ENCODE data around the gene SLC1A7.

The SLC1A7 gene

GRCh38 chr1:53111693-53112092 lies 30.7 kb downstream of the SLC1A7 start:
- H3K4me2 ChIP-seq (ENCODE audit: low read length), result no peak overlapping the region
- peaks cover 16% of the 10 kb centered on the region for H3K27me3 ChIP-seq (ENCODE audit: control insufficient read depth, insufficient read depth, low read length)
- peaks cover 14% of the 10 kb centered on the region for H3K4me1 ChIP-seq (ENCODE audit: control insufficient read depth, insufficient read depth, low read length)
- peaks cover 7% of the 10 kb centered on the region for H3K9me3 ChIP-seq (replicated peaks; ENCODE audit: low read length)
- no peaks in the 10 kb centered on the region for H3K36me3 ChIP-seq (ENCODE audit: insufficient read depth, low read length)
- no peak overlapping the region for H3K4me3 ChIP-seq (ENCODE audit: low read length)
- no peak overlapping the region for H3K9ac ChIP-seq (ENCODE audit: low read depth, low read length)

DNA sequence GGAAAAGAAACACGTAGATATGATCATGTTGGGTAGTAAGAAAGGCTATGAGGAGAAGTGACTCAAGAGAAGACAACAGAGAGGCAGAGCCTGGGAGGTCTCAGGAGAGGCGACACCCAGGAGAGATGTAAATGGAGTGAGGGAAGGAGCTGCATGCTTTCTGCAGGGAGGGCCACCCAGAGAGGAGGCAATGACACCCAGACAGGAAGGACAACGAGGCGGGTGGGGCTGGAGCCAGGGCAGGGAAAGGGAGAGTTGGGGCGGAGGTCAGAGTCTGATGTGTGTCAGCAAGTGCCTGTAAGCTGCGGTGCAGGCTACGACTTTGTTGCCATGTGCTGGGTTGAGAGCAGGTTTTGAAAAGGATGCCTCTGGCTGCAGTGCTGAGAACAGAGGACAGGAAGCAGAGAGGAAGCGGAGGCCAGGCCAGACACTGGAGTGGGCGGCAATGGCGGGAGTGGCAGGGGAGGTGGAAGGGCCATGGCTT lies 31.3 kb downstream of the SLC1A7 start:
- Histone ChIP-seq H3K27me3 (ENCODE audit: control insufficient read depth, insufficient read depth, low read length) (peaks cover 16% of the 10 kb centered on the region), H3K4me2 (ENCODE audit: low read length) (no peak overlapping the region), H3K36me3 (ENCODE audit: insufficient read depth, low read length) (no peaks in the 10 kb centered on the region), H3K9me3 (replicated peaks; ENCODE audit: low read length) (peaks cover 7% of the 10 kb centered on the region), H3K4me3 (ENCODE audit: low read length) (no peak overlapping the region), H3K9ac (ENCODE audit: low read depth, low read length) (no peak overlapping the region), H3K4me1 (ENCODE audit: control insufficient read depth, insufficient read depth, low read length) (peaks cover 14% of the 10 kb centered on the region)

DNA sequence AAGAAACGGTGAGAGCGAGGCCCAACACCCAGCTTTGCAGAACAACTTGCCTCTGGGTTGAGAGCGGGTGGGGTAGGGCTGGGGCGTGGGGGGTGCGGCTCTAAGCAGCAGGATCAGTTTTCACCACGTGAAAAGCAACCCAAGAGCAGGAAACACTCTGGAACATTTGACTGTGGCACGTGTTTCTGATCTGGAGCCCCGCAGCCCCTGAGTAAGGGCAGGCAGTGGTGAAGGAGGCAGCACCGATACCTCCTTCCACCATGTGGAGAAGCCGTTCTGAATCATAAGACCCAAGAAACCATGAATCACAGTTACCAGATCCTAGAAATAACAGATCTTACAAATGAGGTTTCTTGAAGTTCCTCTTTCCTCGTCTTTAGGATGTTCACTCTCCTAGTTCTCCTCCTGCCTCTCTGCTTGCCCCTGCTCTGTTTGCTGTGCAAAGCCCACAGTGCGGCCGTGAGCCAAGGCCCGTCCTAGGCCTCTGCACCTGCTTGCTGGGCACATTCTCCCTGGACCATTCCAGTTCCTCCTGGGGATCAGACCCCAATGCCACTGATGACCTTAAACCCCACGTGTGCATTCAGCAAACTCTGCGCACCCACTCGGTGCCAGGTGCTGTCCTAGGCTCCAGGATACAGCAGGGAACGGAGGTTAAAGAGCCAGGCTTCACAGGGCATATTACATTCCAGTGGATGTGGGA lies 31.9 kb downstream of the SLC1A7 start:
- Histone ChIP-seq H3K9ac (ENCODE audit: low read depth, low read length) (no peak overlapping the region), H3K36me3 (ENCODE audit: insufficient read depth, low read length) (no peaks in the 10 kb centered on the region), H3K4me3 (ENCODE audit: low read length) (no peak overlapping the region), H3K4me2 (ENCODE audit: low read length) (no peak overlapping the region), H3K27me3 (ENCODE audit: control insufficient read depth, insufficient read depth, low read length) (peaks cover 16% of the 10 kb centered on the region), H3K4me1 (ENCODE audit: control insufficient read depth, insufficient read depth, low read length) (peaks cover 14% of the 10 kb centered on the region), H3K9me3 (replicated peaks; ENCODE audit: low read length) (peaks cover 7% of the 10 kb centered on the region)

GRCh38 chr1:53108646-53109580 lies 33.5 kb downstream of the SLC1A7 start:
- Histone ChIP-seq H3K4me1 (ENCODE audit: control insufficient read depth, insufficient read depth, low read length) (peaks cover 14% of the 10 kb centered on the region), H3K4me2 (ENCODE audit: low read length) (no peak overlapping the region), H3K36me3 (ENCODE audit: insufficient read depth, low read length) (no peaks in the 10 kb centered on the region), H3K9ac (ENCODE audit: low read depth, low read length) (no peak overlapping the region), H3K27me3 (ENCODE audit: control insufficient read depth, insufficient read depth, low read length) (peaks cover 21% of the 10 kb centered on the region), H3K9me3 (replicated peaks; ENCODE audit: low read length) (peaks cover 7% of the 10 kb centered on the region), H3K4me3 (ENCODE audit: low read length) (no peak overlapping the region)

DNA sequence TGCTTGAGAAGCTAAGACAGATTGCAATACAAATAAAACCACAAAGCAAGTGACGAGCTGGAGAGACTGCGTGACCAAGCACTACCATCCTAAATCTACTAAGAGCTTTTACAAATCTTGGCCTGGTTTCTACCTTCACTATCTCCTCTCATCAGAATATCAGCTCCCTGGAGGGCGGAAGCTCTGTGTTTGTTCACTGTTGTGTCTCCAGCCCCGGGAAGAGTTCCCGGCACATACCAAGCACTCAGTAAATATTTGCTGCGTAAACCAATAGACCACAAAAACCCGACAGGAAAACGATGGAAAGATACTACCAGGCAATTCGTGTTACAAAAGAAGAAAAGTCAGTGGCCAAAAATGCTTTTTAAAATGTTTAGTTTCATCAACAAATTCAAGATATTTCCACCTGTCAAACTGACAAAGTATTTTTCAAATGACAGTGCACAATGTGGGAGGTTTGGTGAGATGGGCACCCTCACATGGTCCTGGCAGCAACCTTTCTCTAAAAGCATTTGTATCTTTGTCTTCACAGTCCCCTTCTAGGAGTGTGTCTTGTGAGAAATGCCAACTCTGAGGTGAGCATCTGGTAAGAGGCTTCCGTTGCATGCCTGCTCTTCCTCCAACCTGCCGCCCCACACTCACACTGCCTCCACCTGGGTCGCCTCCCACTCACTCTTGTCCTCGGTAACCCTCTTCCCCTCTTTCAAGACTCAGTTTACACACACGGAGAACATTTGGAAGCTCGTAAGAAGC lies 34.7 kb downstream of the SLC1A7 start:
- H3K27me3 ChIP-seq (ENCODE audit: control insufficient read depth, insufficient read depth, low read length), result peaks cover 21% of the 10 kb centered on the region
- no peak overlapping the region for H3K9ac ChIP-seq (ENCODE audit: low read depth, low read length)
- H3K4me3 ChIP-seq (ENCODE audit: low read length), result no peak overlapping the region
- H3K9me3 ChIP-seq (replicated peaks; ENCODE audit: low read length), result peaks cover 7% of the 10 kb centered on the region
- H3K4me1 ChIP-seq (ENCODE audit: control insufficient read depth, insufficient read depth, low read length), result peaks cover 13% of the 10 kb centered on the region
- no peaks in the 10 kb centered on the region for H3K36me3 ChIP-seq (ENCODE audit: insufficient read depth, low read length)
- H3K4me2 ChIP-seq (ENCODE audit: low read length), result no peak overlapping the region

DNA sequence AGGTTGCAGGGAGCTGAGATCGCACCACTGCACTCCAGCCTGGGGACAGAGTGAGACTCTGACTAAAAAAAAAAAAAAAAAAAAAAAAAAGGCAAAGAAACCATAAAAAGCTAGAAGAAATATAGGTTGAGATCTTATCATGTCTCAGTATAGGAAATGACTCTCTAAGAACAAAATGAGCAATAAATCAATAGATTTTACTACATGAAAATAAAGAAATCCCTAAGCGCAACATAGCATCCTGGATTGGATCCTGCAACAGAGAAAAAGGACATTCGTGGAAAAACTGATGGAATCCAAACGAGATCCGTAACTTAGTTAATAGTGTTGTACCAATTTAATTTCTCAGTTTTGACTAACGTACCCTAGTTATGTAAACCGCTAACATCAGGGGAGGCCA lies 35.3 kb downstream of the SLC1A7 start:
- no peaks in the 10 kb centered on the region for H3K36me3 ChIP-seq (ENCODE audit: insufficient read depth, low read length)
- H3K4me2 ChIP-seq (ENCODE audit: low read length), result no peak overlapping the region
- H3K27me3 ChIP-seq (ENCODE audit: control insufficient read depth, insufficient read depth, low read length), result peaks cover 21% of the 10 kb centered on the region
- H3K9ac ChIP-seq (ENCODE audit: low read depth, low read length), result no peak overlapping the region
- H3K4me3 ChIP-seq (ENCODE audit: low read length), result no peak overlapping the region
- H3K9me3 ChIP-seq (replicated peaks; ENCODE audit: low read length), result peaks cover 5% of the 10 kb centered on the region
- H3K4me1 ChIP-seq (ENCODE audit: control insufficient read depth, insufficient read depth, low read length), result peaks cover 11% of the 10 kb centered on the region

DNA sequence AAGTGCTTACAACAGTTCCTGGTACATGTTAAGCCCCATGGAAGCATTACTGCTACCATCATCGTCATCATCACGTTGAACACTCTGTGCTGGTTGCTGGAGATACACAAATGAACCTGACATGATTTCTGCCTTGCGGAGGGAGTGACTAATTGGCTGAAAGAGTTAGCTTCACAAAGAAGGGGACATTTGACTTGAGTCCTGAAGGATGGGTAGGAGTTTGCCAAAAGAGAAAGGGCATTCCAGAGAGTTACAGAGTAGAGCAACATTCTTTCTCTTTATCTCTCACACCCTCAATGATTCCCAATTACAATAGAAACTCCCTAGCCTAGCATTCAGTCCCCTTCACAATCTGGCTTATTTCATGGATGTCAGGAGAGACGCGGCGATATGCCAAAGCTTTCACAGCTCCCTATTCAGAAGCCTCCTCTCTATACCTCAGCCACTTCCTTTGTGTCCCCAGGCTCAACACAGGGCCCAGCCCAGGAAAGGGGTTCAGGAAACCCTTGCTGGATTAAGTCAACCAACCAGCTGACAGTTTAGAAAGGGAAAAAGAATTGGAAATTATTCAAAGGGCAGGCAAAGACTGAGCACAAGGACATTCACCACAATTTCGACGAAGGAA lies 38.0 kb downstream of the SLC1A7 start:
- Histone ChIP-seq H3K9ac (ENCODE audit: low read depth, low read length) (no peak overlapping the region), H3K4me1 (ENCODE audit: control insufficient read depth, insufficient read depth, low read length) (no peaks in the 10 kb centered on the region), H3K4me3 (ENCODE audit: low read length) (no peak overlapping the region), H3K27me3 (ENCODE audit: control insufficient read depth, insufficient read depth, low read length) (peaks cover 19% of the 10 kb centered on the region), H3K9me3 (replicated peaks; ENCODE audit: low read length) (peaks cover 8% of the 10 kb centered on the region), H3K4me2 (ENCODE audit: low read length) (no peak overlapping the region), H3K36me3 (ENCODE audit: insufficient read depth, low read length) (no peaks in the 10 kb centered on the region)

GRCh38 chr1:53094533-53094919 lies 47.9 kb downstream of the SLC1A7 start:
- Histone ChIP-seq H3K9ac (ENCODE audit: low read depth, low read length) (no peak overlapping the region), H3K9me3 (replicated peaks; ENCODE audit: low read length) (peaks cover 10% of the 10 kb centered on the region), H3K36me3 (ENCODE audit: insufficient read depth, low read length) (no peaks in the 10 kb centered on the region), H3K4me3 (ENCODE audit: low read length) (no peak overlapping the region), H3K4me2 (ENCODE audit: low read length) (no peak overlapping the region), H3K4me1 (ENCODE audit: control insufficient read depth, insufficient read depth, low read length) (no peaks in the 10 kb centered on the region), H3K27me3 (ENCODE audit: control insufficient read depth, insufficient read depth, low read length) (peaks cover 4% of the 10 kb centered on the region)

GRCh38 chr1:53093778-53094532 lies 48.5 kb downstream of the SLC1A7 start:
- H3K9me3 ChIP-seq (replicated peaks; ENCODE audit: low read length), result peaks cover 7% of the 10 kb centered on the region
- no peak overlapping the region for H3K4me3 ChIP-seq (ENCODE audit: low read length)
- peaks cover 4% of the 10 kb centered on the region for H3K27me3 ChIP-seq (ENCODE audit: control insufficient read depth, insufficient read depth, low read length)
- H3K9ac ChIP-seq (ENCODE audit: low read depth, low read length), result no peak overlapping the region
- no peaks in the 10 kb centered on the region for H3K36me3 ChIP-seq (ENCODE audit: insufficient read depth, low read length)
- H3K4me1 ChIP-seq (ENCODE audit: control insufficient read depth, insufficient read depth, low read length), result no peaks in the 10 kb centered on the region
- H3K4me2 ChIP-seq (ENCODE audit: low read length), result no peak overlapping the region

- Histone ChIP-seq H3K4me2 (ENCODE audit: low read length) (no peak overlapping the region), H3K36me3 (ENCODE audit: insufficient read depth, low read length) (no peaks in the 10 kb centered on the region), H3K4me1 (ENCODE audit: control insufficient read depth, insufficient read depth, low read length) (no peaks in the 10 kb centered on the region), H3K9me3 (replicated peaks; ENCODE audit: low read length) (peaks cover 7% of the 10 kb centered on the region), H3K4me3 (ENCODE audit: low read length) (no peak overlapping the region), H3K27me3 (ENCODE audit: control insufficient read depth, insufficient read depth, low read length) (peaks cover 4% of the 10 kb centered on the region), H3K9ac (ENCODE audit: low read depth, low read length) (no peak overlapping the region)
Observed at GRCh38 chr1:53093451-53093754, 49.0 kb downstream of the SLC1A7 start.
